ENCODE results near the gene LPCAT4. TPM values are rescaled to one million over a fixed set of nuclear protein-coding genes. Genes with fewer than 3 reads are reported as not detected.

LPCAT4 gene
- total and polyA plus RNA-seq, 2 of the 8 experiments (the other 6 are each of a cell fraction or from before 2014, with no cell fraction given), result 69.3 to 109 TPM

DNA sequence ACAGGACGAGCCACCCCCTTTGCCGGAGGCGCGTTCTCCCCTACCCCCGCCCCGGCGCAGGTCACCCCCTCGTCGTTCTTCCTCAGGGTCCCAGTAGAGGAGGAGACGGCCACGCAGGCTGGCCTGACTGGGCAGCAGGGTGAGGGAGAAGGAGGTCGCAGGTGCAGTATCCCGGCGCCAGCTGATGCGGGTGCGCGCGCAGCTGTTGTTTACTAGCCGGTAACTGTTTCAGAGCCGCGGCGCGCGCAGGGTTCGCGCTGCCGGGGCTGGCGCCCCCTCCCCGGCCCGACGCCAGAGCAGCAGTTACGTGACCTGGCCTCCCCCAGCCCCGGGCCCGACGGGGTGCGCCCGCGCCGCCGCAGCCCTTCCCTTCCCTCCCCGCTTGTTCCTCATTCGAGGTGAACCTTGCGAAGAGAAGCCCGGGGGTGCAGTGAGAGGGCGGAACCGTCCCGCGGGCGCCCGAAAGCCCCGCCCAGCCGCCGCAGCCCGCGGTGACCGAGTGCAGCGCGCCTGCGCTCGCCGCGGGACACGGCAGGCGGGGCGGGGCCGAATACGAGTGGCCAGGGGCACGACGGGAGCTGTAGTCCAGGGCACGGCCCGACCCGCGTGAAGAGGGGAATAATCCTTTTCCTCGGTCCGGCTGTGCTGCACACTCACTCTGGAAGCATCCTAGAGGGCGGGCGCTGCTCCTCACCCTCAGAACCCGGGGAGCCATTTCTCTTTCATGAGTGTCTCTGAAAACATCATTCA lies 29.3 kb downstream of the LPCAT4 start, which contains the start of gene SLC12A6 (continued):
- TF ChIP-seq, protein P1, sequence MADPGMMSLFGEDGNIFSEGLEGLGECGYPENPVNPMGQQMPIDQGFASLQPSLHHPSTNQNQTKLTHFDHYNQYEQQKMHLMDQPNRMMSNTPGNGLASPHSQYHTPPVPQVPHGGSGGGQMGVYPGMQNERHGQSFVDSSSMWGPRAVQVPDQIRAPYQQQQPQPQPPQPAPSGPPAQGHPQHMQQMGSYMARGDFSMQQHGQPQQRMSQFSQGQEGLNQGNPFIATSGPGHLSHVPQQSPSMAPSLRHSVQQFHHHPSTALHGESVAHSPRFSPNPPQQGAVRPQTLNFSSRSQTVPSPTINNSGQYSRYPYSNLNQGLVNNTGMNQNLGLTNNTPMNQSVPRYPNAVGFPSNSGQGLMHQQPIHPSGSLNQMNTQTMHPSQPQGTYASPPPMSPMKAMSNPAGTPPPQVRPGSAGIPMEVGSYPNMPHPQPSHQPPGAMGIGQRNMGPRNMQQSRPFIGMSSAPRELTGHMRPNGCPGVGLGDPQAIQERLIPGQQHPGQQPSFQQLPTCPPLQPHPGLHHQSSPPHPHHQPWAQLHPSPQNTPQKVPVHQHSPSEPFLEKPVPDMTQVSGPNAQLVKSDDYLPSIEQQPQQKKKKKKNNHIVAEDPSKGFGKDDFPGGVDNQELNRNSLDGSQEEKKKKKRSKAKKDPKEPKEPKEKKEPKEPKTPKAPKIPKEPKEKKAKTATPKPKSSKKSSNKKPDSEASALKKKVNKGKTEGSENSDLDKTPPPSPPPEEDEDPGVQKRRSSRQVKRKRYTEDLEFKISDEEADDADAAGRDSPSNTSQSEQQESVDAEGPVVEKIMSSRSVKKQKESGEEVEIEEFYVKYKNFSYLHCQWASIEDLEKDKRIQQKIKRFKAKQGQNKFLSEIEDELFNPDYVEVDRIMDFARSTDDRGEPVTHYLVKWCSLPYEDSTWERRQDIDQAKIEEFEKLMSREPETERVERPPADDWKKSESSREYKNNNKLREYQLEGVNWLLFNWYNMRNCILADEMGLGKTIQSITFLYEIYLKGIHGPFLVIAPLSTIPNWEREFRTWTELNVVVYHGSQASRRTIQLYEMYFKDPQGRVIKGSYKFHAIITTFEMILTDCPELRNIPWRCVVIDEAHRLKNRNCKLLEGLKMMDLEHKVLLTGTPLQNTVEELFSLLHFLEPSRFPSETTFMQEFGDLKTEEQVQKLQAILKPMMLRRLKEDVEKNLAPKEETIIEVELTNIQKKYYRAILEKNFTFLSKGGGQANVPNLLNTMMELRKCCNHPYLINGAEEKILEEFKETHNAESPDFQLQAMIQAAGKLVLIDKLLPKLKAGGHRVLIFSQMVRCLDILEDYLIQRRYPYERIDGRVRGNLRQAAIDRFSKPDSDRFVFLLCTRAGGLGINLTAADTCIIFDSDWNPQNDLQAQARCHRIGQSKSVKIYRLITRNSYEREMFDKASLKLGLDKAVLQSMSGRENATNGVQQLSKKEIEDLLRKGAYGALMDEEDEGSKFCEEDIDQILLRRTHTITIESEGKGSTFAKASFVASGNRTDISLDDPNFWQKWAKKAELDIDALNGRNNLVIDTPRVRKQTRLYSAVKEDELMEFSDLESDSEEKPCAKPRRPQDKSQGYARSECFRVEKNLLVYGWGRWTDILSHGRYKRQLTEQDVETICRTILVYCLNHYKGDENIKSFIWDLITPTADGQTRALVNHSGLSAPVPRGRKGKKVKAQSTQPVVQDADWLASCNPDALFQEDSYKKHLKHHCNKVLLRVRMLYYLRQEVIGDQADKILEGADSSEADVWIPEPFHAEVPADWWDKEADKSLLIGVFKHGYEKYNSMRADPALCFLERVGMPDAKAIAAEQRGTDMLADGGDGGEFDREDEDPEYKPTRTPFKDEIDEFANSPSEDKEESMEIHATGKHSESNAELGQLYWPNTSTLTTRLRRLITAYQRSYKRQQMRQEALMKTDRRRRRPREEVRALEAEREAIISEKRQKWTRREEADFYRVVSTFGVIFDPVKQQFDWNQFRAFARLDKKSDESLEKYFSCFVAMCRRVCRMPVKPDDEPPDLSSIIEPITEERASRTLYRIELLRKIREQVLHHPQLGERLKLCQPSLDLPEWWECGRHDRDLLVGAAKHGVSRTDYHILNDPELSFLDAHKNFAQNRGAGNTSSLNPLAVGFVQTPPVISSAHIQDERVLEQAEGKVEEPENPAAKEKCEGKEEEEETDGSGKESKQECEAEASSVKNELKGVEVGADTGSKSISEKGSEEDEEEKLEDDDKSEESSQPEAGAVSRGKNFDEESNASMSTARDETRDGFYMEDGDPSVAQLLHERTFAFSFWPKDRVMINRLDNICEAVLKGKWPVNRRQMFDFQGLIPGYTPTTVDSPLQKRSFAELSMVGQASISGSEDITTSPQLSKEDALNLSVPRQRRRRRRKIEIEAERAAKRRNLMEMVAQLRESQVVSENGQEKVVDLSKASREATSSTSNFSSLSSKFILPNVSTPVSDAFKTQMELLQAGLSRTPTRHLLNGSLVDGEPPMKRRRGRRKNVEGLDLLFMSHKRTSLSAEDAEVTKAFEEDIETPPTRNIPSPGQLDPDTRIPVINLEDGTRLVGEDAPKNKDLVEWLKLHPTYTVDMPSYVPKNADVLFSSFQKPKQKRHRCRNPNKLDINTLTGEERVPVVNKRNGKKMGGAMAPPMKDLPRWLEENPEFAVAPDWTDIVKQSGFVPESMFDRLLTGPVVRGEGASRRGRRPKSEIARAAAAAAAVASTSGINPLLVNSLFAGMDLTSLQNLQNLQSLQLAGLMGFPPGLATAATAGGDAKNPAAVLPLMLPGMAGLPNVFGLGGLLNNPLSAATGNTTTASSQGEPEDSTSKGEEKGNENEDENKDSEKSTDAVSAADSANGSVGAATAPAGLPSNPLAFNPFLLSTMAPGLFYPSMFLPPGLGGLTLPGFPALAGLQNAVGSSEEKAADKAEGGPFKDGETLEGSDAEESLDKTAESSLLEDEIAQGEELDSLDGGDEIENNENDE (IDR thresholded peaks at IDR 0.05; ENCODE audit: insufficient replicate concordance, low read length), result no peak
- TF ChIP-seq GTF2F1 (IDR thresholded peaks at IDR 0.05; ENCODE audit: borderline replicate concordance, low read depth, low read length) (no peak), NRF1 (IDR thresholded peaks at IDR 0.05; ENCODE audit: low read depth, low read length) (peak; percentile 64), TAF7 (optimal IDR thresholded peaks at IDR 0.05; ENCODE audit: borderline replicate concordance, low read depth, low read length) (no peak), HDAC6 (IDR thresholded peaks at IDR 0.05; ENCODE audit: low read depth, low read length) (no peak), SP2 (IDR thresholded peaks at IDR 0.05; ENCODE audit: low read length) (no peak), CHD2 (IDR thresholded peaks at IDR 0.05; ENCODE audit: low read length) (no peak), CEBPB (IDR thresholded peaks at IDR 0.05; ENCODE audit: low read depth, low read length) (no peak), TAF1 (IDR thresholded peaks at IDR 0.05; ENCODE audit: low read depth, low read length) (peak; percentile 75; the same call in 1 of the 2 replicates)
- TF ChIP-seq, protein P2, sequence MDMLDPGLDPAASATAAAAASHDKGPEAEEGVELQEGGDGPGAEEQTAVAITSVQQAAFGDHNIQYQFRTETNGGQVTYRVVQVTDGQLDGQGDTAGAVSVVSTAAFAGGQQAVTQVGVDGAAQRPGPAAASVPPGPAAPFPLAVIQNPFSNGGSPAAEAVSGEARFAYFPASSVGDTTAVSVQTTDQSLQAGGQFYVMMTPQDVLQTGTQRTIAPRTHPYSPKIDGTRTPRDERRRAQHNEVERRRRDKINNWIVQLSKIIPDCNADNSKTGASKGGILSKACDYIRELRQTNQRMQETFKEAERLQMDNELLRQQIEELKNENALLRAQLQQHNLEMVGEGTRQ (IDR thresholded peaks at IDR 0.05; ENCODE audit: low read length), result no peak

All from H1 (cell line).